Mononuclear cell (primary cell): ENCODE measurements around the gene DNAH14. TPM values are rescaled to one million over a fixed set of nuclear protein-coding genes. Genes with fewer than 3 reads are reported as not detected.
A peak's percentile ranks its signal among the peaks of the same experiment; 100 is the strongest.

Source experiments
- H3K27me3 ChIP-seq: 2 replicates; pipeline ENCODE4 v1.6.0; 2011; ENCODE audit warnings: low read length, control low read depth; ENCODE audit not compliant: insufficient read depth
- H3K4me1 ChIP-seq: 2 replicates; pipeline ENCODE4 v1.5.1; 2011; ENCODE audit warnings: mild to moderate bottlenecking, low read length, control low read depth; ENCODE audit not compliant: insufficient read depth
- H3K4me3 ChIP-seq: 2 replicates; pipeline ENCODE4 v1.5.1; 2011; ENCODE audit warnings: mild to moderate bottlenecking, low read length, moderate library complexity
- H3K9me3 ChIP-seq: 2 replicates; pipeline ENCODE4 v1.5.1; 2011; ENCODE audit warnings: low read depth, mild to moderate bottlenecking, control low read depth, low read length
- total RNA-seq: library from RNA; depleted of rRNA; stranded (reverse); fragments of >200 nt; gene quantifications from one replicate; pipeline ENCODE4 v1.2.3, GENCODE V29; 2012

DNAH14 gene
- total RNA-seq, 1 donor: 2.7 TPM

- H3K9me3 ChIP-seq: no peaks in the 10 kb centered on the region
- no peaks in the 10 kb centered on the region for H3K27me3 ChIP-seq
- no peak overlapping the region for H3K4me3 ChIP-seq
- H3K4me1 ChIP-seq: peaks cover 12% of the 10 kb centered on the region
Measured at GRCh38 chr1:225410036-225410435, 480.6 kb downstream of the DNAH14 start.

- Histone ChIP-seq H3K4me3 (no peak overlapping the region), H3K9me3 (no peaks in the 10 kb centered on the region), H3K27me3 (no peaks in the 10 kb centered on the region), H3K4me1 (peaks cover 22% of the 10 kb centered on the region)
Measured at GRCh38 chr1:225412321-225412720, 482.8 kb downstream of the DNAH14 start.

GRCh38 chr1:225412803-225413351 is 483.4 kb downstream of the DNAH14 start:
- H3K4me3 ChIP-seq: no peak overlapping the region
- H3K4me1 ChIP-seq: peaks cover 22% of the 10 kb centered on the region
- no peaks in the 10 kb centered on the region for H3K27me3 ChIP-seq
- H3K9me3 ChIP-seq: no peaks in the 10 kb centered on the region

GRCh38 chr1:225413708-225414375 is 484.4 kb downstream of the DNAH14 start:
- Histone ChIP-seq H3K27me3 (no peaks in the 10 kb centered on the region), H3K9me3 (no peaks in the 10 kb centered on the region), H3K4me1 (peaks cover 22% of the 10 kb centered on the region), H3K4me3 (no peak overlapping the region)

GRCh38 chr1:225415307-225415706 is 485.8 kb downstream of the DNAH14 start:
- no peaks in the 10 kb centered on the region for H3K27me3 ChIP-seq
- H3K9me3 ChIP-seq: no peaks in the 10 kb centered on the region
- H3K4me3 ChIP-seq: no peak overlapping the region
- peaks cover 22% of the 10 kb centered on the region for H3K4me1 ChIP-seq

- Histone ChIP-seq H3K27me3 (no peaks in the 10 kb centered on the region), H3K4me1 (peaks cover 22% of the 10 kb centered on the region), H3K9me3 (no peaks in the 10 kb centered on the region), H3K4me3 (no peak overlapping the region)
Measured at GRCh38 chr1:225415967-225416745, 486.7 kb downstream of the DNAH14 start.

- Histone ChIP-seq H3K4me3 (no peak overlapping the region), H3K4me1 (peaks cover 34% of the 10 kb centered on the region), H3K9me3 (no peaks in the 10 kb centered on the region), H3K27me3 (no peaks in the 10 kb centered on the region)
Measured at GRCh38 chr1:225418059-225418458, 488.6 kb downstream of the DNAH14 start.

GRCh38 chr1:225418598-225418997 is 489.1 kb downstream of the DNAH14 start:
- H3K4me1 ChIP-seq: peaks cover 39% of the 10 kb centered on the region
- H3K9me3 ChIP-seq: no peaks in the 10 kb centered on the region
- H3K27me3 ChIP-seq: no peaks in the 10 kb centered on the region
- no peak overlapping the region for H3K4me3 ChIP-seq

- H3K9me3 ChIP-seq: no peaks in the 10 kb centered on the region
- no peak overlapping the region for H3K4me3 ChIP-seq
- no peaks in the 10 kb centered on the region for H3K27me3 ChIP-seq
- H3K4me1 ChIP-seq: peaks cover 49% of the 10 kb centered on the region
Measured at GRCh38 chr1:225422031-225422605, 492.6 kb downstream of the DNAH14 start.

GRCh38 chr1:225422795-225423517 is 493.5 kb downstream of the DNAH14 start:
- Histone ChIP-seq H3K4me1 (peaks cover 49% of the 10 kb centered on the region), H3K27me3 (no peaks in the 10 kb centered on the region), H3K4me3 (no peak overlapping the region), H3K9me3 (no peaks in the 10 kb centered on the region)

GRCh38 chr1:225423518-225423855 is 494.0 kb downstream of the DNAH14 start:
- Histone ChIP-seq H3K4me3 (no peak overlapping the region), H3K27me3 (no peaks in the 10 kb centered on the region), H3K4me1 (peaks cover 50% of the 10 kb centered on the region), H3K9me3 (no peaks in the 10 kb centered on the region)

GRCh38 chr1:225424562-225425200 is 495.2 kb downstream of the DNAH14 start:
- Histone ChIP-seq H3K4me3 (peak overlapping the region; percentile 1), H3K4me1 (peaks cover 60% of the 10 kb centered on the region)

GRCh38 chr1:225425201-225425786 is 495.8 kb downstream of the DNAH14 start:
- Histone ChIP-seq H3K4me1 (peaks cover 62% of the 10 kb centered on the region), H3K4me3 (peak overlapping the region; percentile 26), H3K9me3 (no peaks in the 10 kb centered on the region), H3K27me3 (no peaks in the 10 kb centered on the region)

More at GRCh38 chr1:225424562-225425200, 495.2 kb downstream of the DNAH14 start:
- no peaks in the 10 kb centered on the region for H3K9me3 ChIP-seq
- no peaks in the 10 kb centered on the region for H3K27me3 ChIP-seq
